C1 segment of cervical spinal cord (tissue), 14 donors: ENCODE data around the gene NME3.

Experiments
- DNase-seq, 14 donors: peaks; one replicate each; lab custom pipeline; 2025; lab: John Stamatoyannopoulos, UW

NME3 gene

GRCh38 chr16:1769402-1770300 lies 1.7 kb downstream of the NME3 start:
- peak in 4 of 14 donors; percentile 38 to 48 (median 47) for DNase-seq

- peak in 1 of 14 donors; percentile 48 for DNase-seq
These were observed 2.5 kb downstream of the NME3 start for GRCh38 chr16:1768767-1769401.

- DNase-seq, result no peak
These were observed 3.1 kb downstream of the NME3 start for GRCh38 chr16:1768061-1768766.

GRCh38 chr16:1767116-1767994 lies 4.0 kb downstream of the NME3 start:
- peak in 1 of 14 donors; percentile 35 for DNase-seq

- peak in 1 of 14 donors; percentile 35 for DNase-seq
These were observed 4.6 kb downstream of the NME3 start for GRCh38 chr16:1766701-1767100.

GRCh38 chr16:1766231-1766630 lies 5.1 kb downstream of the NME3 start:
- no peak for DNase-seq

GRCh38 chr16:1765826-1766225 lies 5.5 kb downstream of the NME3 start:
- DNase-seq, result no peak

- no peak for DNase-seq
These were observed 6.4 kb downstream of the NME3 start for GRCh38 chr16:1764971-1765370.

- peak in 1 of 14 donors; percentile 48 for DNase-seq
These were observed 7.5 kb downstream of the NME3 start for GRCh38 chr16:1763521-1764511.

- peak in 1 of 14 donors; percentile 39 for DNase-seq
These were observed 8.3 kb downstream of the NME3 start for GRCh38 chr16:1762879-1763520.

- DNase-seq, result no peak
These were observed 9.0 kb downstream of the NME3 start for GRCh38 chr16:1762196-1762878.

GRCh38 chr16:1761751-1762150 lies 9.6 kb downstream of the NME3 start:
- DNase-seq, result no peak

- no peak for DNase-seq
These were observed 10.4 kb downstream of the NME3 start for GRCh38 chr16:1760911-1761310.

- peak in 1 of 14 donors; percentile 21 for DNase-seq
These were observed 11.8 kb downstream of the NME3 start for GRCh38 chr16:1759511-1759910.

- DNase-seq, result no peak
These were observed 12.4 kb downstream of the NME3 start for GRCh38 chr16:1758923-1759322.

GRCh38 chr16:1757714-1758461 lies 13.5 kb downstream of the NME3 start:
- no peak for DNase-seq

GRCh38 chr16:1754204-1754603 lies 17.1 kb downstream of the NME3 start:
- DNase-seq, result no peak

GRCh38 chr16:1752853-1753252 lies 18.5 kb downstream of the NME3 start:
- peak in 1 of 14 donors; percentile 89 for DNase-seq
